GM19463 (cell line): Measurements from ENCODE around the gene ZNF304.

Experiments
- ATAC-seq: cut with Tn5 transposase; IDR thresholded peaks from one replicate; pipeline ENCODE4 v1.9.1; 2021; ENCODE audit warnings: mild to moderate bottlenecking, moderate library complexity; ENCODE audit not compliant: unreplicated experiment

The ZNF304 gene

DNA sequence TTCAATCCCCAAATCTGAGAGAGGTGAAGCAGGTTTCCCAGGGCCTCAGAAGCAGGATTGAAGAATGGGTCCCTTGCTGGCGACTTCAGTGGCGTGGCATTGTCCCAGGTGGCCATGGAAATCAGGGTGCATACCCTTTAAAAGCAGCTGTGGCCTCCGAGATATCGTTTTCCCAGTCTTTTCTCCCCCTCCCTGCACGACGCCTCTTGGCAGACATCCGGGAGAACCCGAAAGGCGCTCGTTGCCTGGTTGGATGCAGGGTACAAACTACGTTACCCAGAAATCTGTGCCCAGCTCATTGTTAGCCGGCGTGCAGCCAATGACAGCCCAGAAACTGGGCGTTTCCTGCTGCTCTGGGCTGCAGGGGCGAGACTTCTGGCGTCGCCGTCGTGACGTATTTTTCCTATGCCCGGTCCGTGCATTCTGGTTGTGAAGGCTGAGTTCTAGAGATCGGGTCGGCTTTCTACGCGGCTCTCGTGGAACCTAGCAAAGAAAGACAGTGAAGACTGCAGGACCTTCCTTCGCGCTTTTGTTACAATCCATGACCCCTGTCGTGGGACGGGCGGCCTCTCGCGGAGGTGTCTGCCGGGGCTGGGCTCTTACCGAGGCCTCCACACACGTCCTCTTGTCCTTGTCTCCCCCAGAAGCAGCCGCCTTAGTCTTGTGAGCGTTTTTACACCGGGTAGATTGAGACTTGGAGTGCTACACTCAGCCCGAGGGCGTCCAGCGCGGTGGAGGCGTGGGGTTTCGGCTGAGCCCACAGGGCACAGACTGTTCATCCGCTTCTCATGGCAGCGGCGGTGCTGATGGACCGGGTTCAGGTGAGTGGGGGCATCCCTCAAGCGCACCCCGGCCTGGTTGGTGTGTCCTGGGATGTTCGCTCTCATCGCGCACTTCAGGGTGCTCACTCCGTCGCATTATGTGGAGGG, at the start of gene ZNF304:
Gene ZNF304, plus strand, starts transcription at position 395 of the 929 bp plus-strand sequence. Its CDS starts 394 bp downstream, at position 789.
- ATAC-seq: peak; percentile 100

DNA sequence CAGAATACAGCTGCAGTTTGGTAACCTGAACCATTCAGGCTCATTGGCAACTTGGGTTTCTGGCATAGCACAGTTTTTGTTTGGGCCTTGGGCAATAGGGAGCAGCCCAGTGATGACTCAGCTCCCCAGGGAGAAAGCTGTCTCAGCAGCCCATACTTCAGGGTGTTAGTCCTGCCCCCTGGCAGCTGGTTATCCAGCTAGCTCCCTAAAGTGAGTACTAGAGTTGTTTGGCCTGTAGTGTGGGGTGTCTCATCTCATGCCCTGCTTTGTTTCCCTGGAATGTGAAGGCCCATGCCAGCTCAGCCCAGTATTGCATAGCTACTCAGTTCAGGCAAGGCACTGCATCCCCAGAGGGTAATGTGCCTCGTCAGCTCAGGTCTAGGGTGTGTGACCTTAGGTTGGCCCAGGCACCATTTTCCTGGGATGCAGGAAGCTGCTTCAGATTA, 49.0 kb upstream of the ZNF304 start:
- ATAC-seq: no peak

DNA sequence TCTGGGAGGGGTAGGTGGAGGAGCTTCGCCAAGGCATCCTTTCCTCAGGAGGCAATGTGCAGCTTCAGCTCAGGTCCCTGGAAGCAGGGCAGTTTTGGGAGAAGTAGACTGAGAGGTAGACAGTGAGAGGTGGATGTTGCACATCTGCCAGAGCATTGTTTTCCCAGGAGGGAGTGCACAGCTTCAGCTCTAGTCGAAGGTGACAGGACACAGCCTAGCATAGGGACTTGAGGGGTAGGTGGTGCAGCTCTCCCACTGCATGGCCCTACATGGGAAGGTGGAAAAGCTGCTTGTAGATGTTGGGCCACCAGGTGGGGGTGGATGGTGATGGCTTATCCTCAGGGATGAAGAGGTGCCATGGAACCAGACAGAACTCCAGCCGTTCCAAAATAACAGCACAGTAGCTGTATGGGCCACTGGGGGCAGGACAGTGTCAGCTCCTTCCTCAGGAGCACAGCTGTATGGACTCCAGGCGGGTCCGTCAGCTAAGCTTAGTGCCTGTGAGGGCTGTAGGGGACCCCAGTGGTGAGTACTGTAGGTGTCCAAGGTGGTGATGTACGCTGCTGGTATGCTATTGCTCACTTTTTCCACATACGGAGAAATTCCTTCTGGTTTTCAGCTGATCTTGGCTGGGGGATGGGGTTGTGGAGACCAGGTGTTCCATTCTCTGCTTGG, 48.2 kb upstream of the ZNF304 start:
- no peak for ATAC-seq

DNA sequence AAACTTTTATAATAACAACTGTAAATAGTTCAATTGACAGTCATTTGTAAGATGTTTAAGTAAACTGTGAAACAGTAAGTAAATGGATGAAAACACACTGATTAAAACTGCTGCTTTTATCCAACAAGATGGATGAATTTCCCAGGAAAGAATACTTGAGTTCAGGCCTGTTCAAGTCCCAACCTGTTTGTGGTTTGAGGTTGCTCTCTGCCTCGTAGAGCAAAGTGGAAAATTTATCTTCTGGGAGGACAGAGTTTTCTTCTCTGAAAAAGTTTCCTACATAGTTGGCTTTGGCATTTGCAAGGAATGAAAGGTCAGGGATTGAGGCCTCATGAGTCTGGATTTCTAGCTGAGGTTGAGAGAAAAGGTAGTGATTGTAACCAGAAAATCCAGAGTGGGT, 46.0 kb upstream of the ZNF304 start:
- ATAC-seq: no peak

DNA sequence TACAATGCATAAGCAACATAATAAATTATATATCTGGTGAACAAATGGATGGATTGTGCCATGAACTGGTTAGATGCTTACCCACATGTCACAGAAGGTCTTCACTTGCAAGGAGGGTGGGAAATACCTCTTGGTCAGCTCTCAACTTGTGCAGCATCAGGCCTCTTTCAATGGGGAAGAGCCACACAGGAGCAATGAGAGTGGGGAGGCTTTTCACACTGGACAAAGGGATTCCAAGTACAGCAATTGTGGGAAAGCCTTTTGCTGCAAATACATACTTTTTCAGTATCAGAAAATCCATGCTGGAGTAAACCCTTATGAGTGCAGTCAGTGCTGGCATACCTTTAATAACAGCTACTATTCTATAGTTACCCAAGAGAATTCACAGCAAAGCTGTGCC, 42.6 kb upstream of the ZNF304 start:
- no peak for ATAC-seq

DNA sequence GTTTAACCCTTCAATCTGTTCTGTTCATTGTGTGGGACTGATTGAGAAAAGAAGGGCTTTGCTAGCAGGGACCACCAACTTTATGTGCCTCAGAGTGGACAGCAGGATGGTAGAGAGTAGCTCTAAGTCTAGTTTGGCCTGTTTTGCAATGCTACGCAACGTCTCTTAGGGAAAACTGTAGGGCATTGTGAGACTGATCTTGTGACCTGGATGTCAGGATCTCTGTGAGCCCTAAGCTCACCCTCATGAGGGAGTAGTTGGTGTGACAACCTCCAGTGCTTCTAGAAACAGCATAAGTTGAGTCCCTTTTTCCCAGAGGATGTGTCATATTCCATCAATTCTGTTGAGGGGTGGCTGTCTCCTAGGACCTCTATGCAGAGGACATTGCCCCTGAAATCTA, 40.3 kb upstream of the ZNF304 start:
- no peak for ATAC-seq

DNA sequence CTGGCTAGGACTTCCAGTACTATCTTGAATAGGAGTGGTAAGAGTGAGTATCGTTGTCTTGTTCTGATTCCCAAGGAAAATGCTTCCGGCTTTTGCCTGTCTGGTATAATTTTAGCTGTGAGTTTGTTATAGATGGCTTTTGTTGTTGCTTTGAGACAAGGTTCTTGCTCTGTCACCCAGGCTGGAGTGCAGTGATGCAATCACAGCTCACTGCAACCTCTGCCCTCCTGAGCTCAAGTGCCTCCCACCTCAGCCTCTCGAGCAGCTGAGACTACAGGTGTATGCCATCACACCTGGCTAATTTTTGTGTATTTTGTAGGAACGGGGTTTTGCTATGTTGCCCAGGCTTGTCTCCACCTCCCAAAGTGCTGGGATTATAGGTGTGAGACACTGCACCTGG, 36.9 kb upstream of the ZNF304 start:
- no peak for ATAC-seq

DNA sequence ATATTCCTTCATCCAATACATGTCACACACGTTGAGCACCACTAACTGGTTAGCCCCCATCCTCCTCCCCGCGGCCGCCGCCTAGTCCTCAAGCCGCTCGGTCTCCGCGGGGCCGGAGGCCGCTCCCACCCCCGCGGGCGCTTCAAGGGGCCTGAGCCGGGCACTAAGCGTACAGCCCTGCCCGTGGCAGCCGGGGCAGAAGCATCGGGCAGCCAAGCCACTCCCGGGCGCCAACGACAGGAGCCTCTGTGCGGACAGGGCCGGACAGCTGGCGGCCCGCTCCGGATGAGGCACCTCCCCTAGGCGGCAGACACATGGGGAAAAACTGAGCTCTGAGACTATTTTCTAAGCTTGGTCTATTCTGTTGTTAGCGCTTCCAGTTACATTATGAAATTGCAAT, 33.6 kb upstream of the ZNF304 start:
- ATAC-seq: no peak

DNA sequence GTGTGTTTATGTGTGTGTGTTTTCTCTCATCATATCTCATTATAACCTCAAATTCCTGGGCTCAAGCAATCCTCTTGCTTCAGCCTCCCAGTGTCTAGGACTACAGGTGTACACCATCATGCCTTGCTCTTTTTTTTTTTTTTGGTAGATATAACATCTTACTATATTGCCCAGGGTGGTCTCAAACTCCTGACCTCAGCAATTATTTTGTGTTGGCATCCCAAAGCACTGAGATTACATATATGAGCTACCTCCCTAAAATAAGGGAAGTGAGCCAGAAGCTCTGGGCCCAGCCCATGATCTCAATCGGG, 31.2 kb upstream of the ZNF304 start:
- ATAC-seq: no peak

DNA sequence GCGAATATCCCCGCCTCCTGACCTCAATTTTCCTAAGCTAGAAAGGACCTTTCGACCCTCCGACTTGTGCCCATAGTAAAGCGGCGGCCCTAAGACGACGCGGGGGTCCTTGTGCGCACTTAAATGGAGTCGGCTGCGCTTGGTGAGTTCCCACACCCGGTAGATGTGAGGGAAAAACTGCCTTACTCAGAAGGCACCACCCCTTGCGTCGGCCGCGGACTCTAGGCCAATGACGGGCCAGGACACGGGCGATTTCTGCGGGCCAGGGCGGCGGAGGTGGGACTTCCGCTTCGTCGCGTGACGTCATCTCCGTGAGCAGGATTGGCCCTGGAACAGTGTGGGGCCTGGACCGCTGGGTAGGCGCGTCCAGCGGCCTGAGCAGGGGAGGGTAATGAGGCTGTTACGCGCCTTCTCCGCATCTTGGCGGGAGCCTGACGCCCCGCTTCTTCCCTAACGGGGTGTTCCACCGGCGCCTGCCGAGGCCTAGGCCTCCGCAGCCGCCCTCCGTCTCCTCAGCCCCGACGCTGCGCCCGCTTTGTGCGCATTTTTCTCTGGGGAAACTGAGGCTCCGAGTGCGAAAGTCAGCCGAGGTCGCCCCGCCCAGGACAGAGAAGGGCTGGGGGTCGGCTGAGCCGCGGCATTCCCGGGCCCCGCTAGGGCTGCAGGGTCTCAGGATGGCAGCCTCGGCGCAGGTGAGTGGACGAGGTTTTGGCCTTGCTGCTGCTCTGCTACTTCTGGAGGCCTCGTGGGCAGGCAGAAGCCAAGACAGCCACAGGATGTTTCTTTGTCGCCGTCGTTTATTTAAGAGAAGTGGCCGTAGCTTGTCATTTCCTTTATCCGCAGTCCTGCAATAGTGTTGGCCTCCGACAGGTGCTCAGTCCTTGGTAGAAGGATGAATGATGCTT, 30.6 kb upstream of the ZNF304 start, which contains the start of gene ZNF543:
Gene ZNF543, plus strand, starts transcription at position 293 of the 905 bp plus-strand sequence. Its CDS starts 382 bp downstream, at position 675.
- ATAC-seq: peak; percentile 98

DNA sequence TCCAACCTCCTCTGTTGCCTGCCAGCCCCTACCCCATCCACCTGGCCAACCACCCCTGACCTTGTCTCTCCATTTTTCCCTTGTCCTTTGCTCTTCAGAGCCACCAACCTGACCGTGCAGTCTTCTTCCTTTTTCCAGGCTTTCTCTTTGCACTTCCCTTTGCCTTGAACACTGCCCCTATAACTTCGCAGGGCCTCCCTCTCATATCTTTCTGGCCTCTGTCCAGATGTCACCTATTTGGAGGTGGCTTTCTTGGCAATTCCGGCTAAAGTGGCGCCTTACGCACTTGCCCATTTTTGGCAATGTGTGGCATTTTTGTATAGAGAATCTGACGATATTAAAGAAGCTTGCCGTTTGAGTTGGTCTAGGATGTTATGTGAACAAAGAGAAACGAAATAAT, 30.0 kb upstream of the ZNF304 start:
- ATAC-seq: no peak

DNA sequence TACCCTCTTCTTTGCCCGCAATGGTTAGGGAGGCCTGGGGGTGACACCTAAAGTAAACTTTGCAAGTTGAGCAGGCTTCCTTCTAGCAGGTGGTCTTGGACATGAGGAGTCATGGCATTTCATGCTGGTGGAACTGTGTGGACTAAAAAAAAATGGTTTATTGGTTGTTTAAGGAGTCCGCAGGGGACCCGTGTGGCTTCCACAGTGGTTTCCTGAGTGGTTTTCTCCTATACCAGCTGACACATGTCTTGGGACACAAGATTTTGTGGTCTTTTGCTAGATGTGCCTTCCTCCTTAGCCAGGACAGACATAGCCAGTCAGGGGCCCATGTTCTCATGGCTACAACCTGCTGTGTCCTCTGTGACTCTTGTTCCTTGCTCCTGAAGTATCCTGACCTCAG, 29.3 kb upstream of the ZNF304 start:
- no peak for ATAC-seq

DNA sequence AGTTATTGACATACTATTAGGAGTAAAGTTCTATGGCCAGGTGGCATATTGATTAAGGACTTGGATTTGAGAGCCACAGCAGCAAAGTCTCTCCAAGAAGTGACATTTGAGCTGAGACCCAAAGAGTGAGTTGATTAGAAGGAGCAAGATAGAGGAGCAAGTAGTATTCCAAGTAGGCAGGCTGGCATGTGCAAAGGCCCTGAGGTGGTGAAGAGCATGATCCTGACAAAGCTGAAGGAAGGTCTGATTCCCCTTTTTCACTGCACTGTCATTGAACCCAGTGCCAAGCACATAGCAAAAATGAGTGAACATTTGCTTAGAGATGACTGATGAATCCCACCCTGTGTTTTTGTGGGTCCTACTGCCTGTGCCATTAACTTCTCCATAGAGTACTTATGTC, 26.1 kb upstream of the ZNF304 start:
- no peak for ATAC-seq

DNA sequence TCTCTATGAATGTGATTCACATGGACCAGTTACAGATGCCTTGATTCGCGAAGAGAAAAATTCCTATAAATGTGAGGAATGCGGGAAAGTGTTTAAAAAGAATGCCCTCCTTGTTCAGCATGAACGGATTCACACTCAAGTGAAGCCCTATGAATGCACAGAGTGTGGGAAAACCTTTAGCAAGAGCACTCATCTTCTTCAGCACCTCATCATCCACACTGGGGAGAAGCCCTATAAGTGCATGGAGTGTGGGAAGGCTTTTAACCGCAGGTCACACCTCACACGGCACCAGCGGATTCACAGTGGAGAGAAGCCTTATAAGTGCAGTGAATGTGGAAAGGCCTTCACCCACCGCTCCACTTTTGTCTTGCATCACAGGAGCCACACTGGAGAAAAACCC, 23.1 kb upstream of the ZNF304 start:
- no peak for ATAC-seq

DNA sequence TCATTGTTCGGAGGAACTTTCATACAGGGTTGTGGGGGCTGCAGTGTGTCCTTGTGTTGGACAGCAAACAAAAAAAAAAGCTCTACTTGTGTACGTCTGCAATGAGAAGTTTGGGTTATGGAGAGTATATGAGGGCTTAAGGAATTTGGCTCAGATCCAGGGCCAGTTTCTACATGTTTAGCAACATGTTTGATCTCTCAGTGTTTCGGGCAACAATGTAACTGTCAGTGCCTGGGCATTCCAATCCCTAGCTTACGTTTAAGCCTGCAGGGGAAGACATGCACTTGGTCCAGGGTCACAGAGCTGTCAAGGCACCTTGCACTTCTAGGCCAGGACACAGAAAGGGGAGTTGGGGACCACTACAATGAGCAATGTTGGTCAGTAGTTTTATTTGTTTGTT, 16.9 kb upstream of the ZNF304 start:
- ATAC-seq: no peak

DNA sequence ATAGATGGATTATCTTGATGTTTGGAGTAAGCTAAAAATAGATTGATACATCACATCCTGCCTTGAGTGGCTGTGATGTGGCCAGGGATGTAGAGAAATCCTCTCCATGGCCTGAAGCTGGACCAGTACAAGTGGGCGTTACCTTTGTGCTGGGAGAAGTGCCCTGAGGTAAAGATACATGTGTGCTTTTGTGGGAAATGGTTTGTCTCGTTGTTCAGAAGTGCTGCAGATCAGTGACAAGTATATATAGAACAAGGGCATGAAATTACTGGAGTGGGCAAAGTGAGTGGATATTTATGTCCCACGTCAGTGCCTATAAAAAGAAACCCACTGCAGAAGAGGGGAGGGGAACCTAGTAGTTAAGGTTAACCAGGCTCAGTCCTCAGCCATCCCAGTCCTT, 12.2 kb upstream of the ZNF304 start:
- no peak for ATAC-seq

DNA sequence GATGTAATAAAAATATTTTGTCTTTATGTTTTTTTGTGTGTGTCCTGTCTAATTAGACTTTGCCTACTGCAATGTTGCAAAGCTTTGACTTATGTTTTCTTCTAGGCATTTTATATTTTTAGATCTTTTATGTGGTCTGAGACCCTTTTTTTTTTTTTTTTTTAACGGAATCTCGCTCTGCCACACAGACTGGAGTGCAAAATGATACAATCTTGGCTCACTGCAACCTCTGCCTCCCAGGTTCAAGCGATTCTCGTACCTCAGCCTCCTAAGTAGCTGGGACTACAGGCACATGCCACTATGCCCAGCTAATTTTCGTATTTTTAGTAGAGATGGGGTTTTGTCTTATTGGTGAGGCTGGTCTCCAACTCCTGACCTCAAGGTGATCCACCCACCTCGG, 8.5 kb upstream of the ZNF304 start:
- no peak for ATAC-seq

DNA sequence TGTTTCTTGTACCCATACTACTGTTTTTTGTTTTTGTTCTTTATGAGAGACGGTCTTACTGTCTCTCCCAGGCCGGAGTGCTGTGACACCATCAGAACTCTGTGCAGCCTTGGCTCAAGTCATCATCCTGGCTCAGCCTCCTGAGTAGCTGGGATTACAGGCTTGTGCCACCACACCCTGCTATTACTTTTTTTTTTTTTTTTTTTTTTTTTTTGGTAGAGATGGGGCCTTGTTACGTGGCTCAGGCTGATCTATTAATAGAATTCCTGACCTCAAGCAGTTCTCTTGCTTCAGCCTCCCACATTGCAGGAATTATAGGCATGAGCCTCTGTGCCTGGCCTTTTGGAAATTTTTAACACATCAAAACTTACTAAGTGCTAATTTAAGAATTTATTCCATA, 2.9 kb upstream of the ZNF304 start:
- ATAC-seq: no peak

DNA sequence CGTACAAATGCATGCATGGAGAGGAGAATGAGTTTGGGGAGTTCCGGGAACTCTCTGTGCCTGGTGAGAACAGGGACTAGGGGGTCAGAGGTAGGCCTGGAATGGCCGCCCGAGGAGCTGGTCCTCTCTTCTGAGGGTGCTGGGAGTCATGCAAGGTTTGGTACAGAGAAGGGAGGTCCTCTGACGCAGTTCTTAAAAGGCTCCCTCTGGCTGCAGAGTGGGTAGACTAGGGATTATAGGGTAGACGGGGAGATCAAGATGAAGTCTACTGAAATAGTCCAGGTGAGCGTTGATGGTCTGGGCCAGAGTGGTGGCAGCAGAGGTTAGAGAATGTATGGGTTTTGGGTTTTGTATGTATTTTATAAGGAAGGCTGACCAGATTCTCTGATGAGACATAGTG, 796 bp downstream of the ZNF304 start:
- no peak for ATAC-seq

DNA sequence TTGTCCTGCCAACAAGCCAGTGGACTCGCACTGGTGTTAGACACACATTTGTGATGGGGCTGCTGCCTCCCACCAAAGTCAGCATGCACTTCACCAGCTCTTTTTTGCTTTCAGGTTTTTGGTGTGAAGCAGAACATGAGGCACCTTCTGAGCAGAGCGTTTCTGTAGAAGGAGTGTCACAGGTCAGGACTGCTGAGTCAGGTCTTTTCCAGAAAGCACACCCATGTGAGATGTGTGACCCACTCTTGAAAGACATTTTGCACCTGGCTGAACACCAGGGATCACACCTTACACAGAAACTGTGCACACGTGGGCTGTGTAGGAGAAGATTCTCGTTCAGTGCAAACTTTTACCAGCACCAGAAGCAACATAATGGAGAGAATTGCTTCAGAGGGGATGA, 4.8 kb downstream of the ZNF304 start:
- no peak for ATAC-seq

DNA sequence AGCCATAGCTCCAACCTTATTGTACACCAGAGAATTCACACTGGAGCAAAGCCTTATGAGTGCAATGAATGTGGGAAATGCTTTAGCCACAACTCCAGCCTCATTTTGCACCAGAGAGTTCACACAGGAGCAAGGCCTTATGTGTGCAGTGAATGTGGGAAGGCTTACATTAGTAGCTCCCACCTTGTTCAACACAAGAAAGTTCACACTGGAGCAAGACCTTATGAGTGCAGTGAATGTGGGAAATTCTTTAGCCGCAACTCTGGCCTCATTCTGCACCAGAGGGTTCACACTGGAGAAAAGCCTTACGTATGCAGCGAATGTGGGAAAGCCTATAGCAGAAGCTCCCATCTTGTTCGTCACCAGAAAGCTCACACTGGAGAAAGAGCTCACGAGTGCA, 6.3 kb downstream of the ZNF304 start:
- no peak for ATAC-seq
